WI38 (cell line): ENCODE data around the gene SNAI3.

Experiments used
- H3K4me3 ChIP-seq: 2 replicates; pipeline ENCODE4 v1.5.1; 2011; ENCODE audit warnings: low read depth, mild to moderate bottlenecking, control low read depth, low read length
- CTCF ChIP-seq: IDR thresholded peaks from 2 replicates; pipeline ENCODE4 v1.5.1; 2012; ENCODE audit warnings: low read depth, mild to moderate bottlenecking, control low read depth, low read length

SNAI3 gene

GRCh38 chr16:88681084-88681680 is 5.1 kb downstream of the SNAI3 start:
- no peak for TF ChIP-seq CTCF
- no peak overlapping the region for H3K4me3 ChIP-seq

GRCh38 chr16:88680554-88681083 is 5.7 kb downstream of the SNAI3 start:
- no peak overlapping the region for H3K4me3 ChIP-seq

GRCh38 chr16:88678224-88678979 is 7.9 kb downstream of the SNAI3 start:
- no peak overlapping the region for H3K4me3 ChIP-seq
- TF ChIP-seq CTCF = no peak

More at GRCh38 chr16:88680554-88681083, 5.7 kb downstream of the SNAI3 start:
- TF ChIP-seq CTCF = no peak

GRCh38 chr16:88677721-88678120 is 8.6 kb downstream of the SNAI3 start:
- no peak for TF ChIP-seq CTCF
- H3K4me3 ChIP-seq = no peak overlapping the region

- TF ChIP-seq CTCF = no peak
- H3K4me3 ChIP-seq = no peak overlapping the region
Observed at GRCh38 chr16:88676502-88677242, 9.6 kb downstream of the SNAI3 start.

- TF ChIP-seq CTCF = no peak
- H3K4me3 ChIP-seq = no peak overlapping the region
Observed at GRCh38 chr16:88673716-88674379, 12.5 kb downstream of the SNAI3 start.
